SIG-M5 (cell line): Measurements from ENCODE around the gene POLDIP2.
"Not testable (repeated sequence)": the region's sequence is repeated elsewhere in the genome, so short reads cannot be mapped to it uniquely, and the experiment has no call there.

Source experiments
- DNase-seq: peaks from one replicate; lab custom pipeline; 2025; lab: John Stamatoyannopoulos, UW

POLDIP2 gene

GRCh38 chr17:28365487-28365886 is 8.2 kb upstream of the POLDIP2 start:
- DNase-seq = no peak

GRCh38 chr17:28364665-28365363 is 7.5 kb upstream of the POLDIP2 start, which contains the start of gene SEBOX:
TSS of gene SEBOX (minus strand) at chr17:28365199. CDS start at chr17:28365151, 48 bp downstream.
- DNase-seq = no peak

GRCh38 chr17:28363776-28364650 is 6.7 kb upstream of the POLDIP2 start:
- DNase-seq = no peak

GRCh38 chr17:28363186-28363585 is 5.9 kb upstream of the POLDIP2 start:
- no peak for DNase-seq

- no peak for DNase-seq
Measured at GRCh38 chr17:28357901-28358197, 522 bp upstream of the POLDIP2 start.

GRCh38 chr17:28350271-28350670 is 7.1 kb downstream of the POLDIP2 start:
- no peak for DNase-seq

GRCh38 chr17:28348979-28349378 is 8.3 kb downstream of the POLDIP2 start:
- DNase-seq = no peak

- DNase-seq = no peak
Measured at GRCh38 chr17:28347261-28347891, 10.0 kb downstream of the POLDIP2 start.

GRCh38 chr17:28346746-28347246 is 10.5 kb downstream of the POLDIP2 start:
- no peak for DNase-seq

- no peak for DNase-seq
Measured at GRCh38 chr17:28346199-28346580, 11.1 kb downstream of the POLDIP2 start.

- no peak for DNase-seq
Measured at GRCh38 chr17:28345419-28346198, 11.7 kb downstream of the POLDIP2 start.

GRCh38 chr17:28344435-28344901 is 12.9 kb downstream of the POLDIP2 start:
- DNase-seq = no peak

GRCh38 chr17:28344011-28344410 is 13.3 kb downstream of the POLDIP2 start:
- no peak for DNase-seq

GRCh38 chr17:28343491-28343932 is 13.8 kb downstream of the POLDIP2 start:
- DNase-seq = no peak

GRCh38 chr17:28342313-28342712 is 15.0 kb downstream of the POLDIP2 start:
- no peak for DNase-seq

GRCh38 chr17:28341516-28341915 is 15.8 kb downstream of the POLDIP2 start:
- no peak for DNase-seq

- no peak for DNase-seq
Measured at GRCh38 chr17:28340374-28340773, 17.0 kb downstream of the POLDIP2 start.

GRCh38 chr17:28339431-28339830 is 17.9 kb downstream of the POLDIP2 start:
- no peak for DNase-seq

GRCh38 chr17:28338769-28339212 is 18.5 kb downstream of the POLDIP2 start:
- DNase-seq = not testable (repeated sequence)

GRCh38 chr17:28338056-28338768 is 19.1 kb downstream of the POLDIP2 start:
- DNase-seq = no peak
